ENCODE data around the gene TPM2. TPM values are rescaled to one million over a fixed set of nuclear protein-coding genes. Genes with fewer than 3 reads are reported as not detected.

TPM2 gene
- total RNA-seq, 2 experiments from 2014 or later = 63.1 to 63.5 TPM

- H3K27ac ChIP-seq (ENCODE audit: low read depth in 1 of 2, low read length in 2 of 2) = no peak overlapping the region
- TF ChIP-seq, protein P1, sequence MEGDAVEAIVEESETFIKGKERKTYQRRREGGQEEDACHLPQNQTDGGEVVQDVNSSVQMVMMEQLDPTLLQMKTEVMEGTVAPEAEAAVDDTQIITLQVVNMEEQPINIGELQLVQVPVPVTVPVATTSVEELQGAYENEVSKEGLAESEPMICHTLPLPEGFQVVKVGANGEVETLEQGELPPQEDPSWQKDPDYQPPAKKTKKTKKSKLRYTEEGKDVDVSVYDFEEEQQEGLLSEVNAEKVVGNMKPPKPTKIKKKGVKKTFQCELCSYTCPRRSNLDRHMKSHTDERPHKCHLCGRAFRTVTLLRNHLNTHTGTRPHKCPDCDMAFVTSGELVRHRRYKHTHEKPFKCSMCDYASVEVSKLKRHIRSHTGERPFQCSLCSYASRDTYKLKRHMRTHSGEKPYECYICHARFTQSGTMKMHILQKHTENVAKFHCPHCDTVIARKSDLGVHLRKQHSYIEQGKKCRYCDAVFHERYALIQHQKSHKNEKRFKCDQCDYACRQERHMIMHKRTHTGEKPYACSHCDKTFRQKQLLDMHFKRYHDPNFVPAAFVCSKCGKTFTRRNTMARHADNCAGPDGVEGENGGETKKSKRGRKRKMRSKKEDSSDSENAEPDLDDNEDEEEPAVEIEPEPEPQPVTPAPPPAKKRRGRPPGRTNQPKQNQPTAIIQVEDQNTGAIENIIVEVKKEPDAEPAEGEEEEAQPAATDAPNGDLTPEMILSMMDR (IDR thresholded peaks at IDR 0.05) = no peak
- intact Hi-C loops (cut with DNase I, micrococcal nuclease) = no loop called here
- no peaks in the 10 kb centered on the region for H3K9me3 ChIP-seq (ENCODE audit: control insufficient read depth in 1 of 2, insufficient read depth in 1 of 2, low read length in 2 of 2)
- ChIA-PET CTCF (interaction anchor here (0.5 kb wide), 1 partner anchor 18 kb away, joined by 3 read pairs; no protein-coding TSS in a partner anchor), POLR2A (interaction anchor here (1.0 kb wide), 1 partner anchor 564 kb away, joined by 3 read pairs; the partner anchor contains the start of gene VCP)
- Mint-ChIP-seq H3K27me3 (no peaks in the 10 kb centered on the region), H3K27ac (peak overlapping the region; percentile 60), H3K9me3 (no peaks in the 10 kb centered on the region), H3K36me3 (ENCODE audit: low read depth) (peaks cover 8% of the 10 kb centered on the region), H3K4me3 (no peak overlapping the region), H3K4me1 (ENCODE audit: low read depth) (peaks cover 53% of the 10 kb centered on the region)
- peaks cover 32% of the 10 kb centered on the region for H3K4me1 ChIP-seq (ENCODE audit: insufficient read depth, low read length)
- H3K4me3 ChIP-seq (ENCODE audit: low read length) = no peak overlapping the region
- H3K36me3 ChIP-seq (ENCODE audit: insufficient read depth, low read length) = no peaks in the 10 kb centered on the region
- ATAC-seq (ENCODE audit: poor library complexity) (no peak), DNase-seq (no peak)
- no peaks in the 10 kb centered on the region for H3K27me3 ChIP-seq (ENCODE audit: control insufficient read depth in 1 of 2, insufficient read depth in 2 of 2, low read length in 2 of 2)
These were observed 54.0 kb downstream of the TPM2 start for GRCh38 chr9:35635730-35636129.

Small RNA genes within 50 kb of the gene (microRNA-seq; reads per million reads assigned to microRNA genes)
- gene MIR6852 (ENCODE audit: borderline microRNAs expressed, borderline replicate concordance) (not detected), gene MIR6853 (ENCODE audit: borderline microRNAs expressed, borderline replicate concordance) (not detected)

Other genes with a start within 250 kb of the TPM2 start
- 1 to 10 TPM; 1.6 to 1.8 TPM for gene RUSC2, start 199.8 kb downstream of the TPM2 start, total RNA-seq
- gene TESK1, start 84.7 kb downstream of the TPM2 start, total RNA-seq = 10 to 100 TPM; 18.5 to 18.6 TPM
- gene CD72, start 71.5 kb downstream of the TPM2 start, total RNA-seq = 1 to 10 TPM; 2.3 to 3.6 TPM
- 10 to 100 TPM; 18.4 to 19.2 TPM for gene SIT1, start 39.0 kb downstream of the TPM2 start, total RNA-seq
- gene RMRP, start 31.9 kb downstream of the TPM2 start, total RNA-seq = over 10,000 TPM; 14,857 to 24,615 TPM
- gene CCDC107, start 31.6 kb downstream of the TPM2 start, total RNA-seq = 10 to 100 TPM; 10.2 TPM
- gene ARHGEF39, start 24.7 kb downstream of the TPM2 start, total RNA-seq = under 1 TPM; 0.08 to 0.17 TPM
- not detected for gene CA9, start 16.0 kb downstream of the TPM2 start, total RNA-seq
- 100 to 1,000 TPM; 149 to 151 TPM for gene TLN1, start 42.3 kb upstream of the TPM2 start, total RNA-seq
- gene CREB3, start 42.7 kb upstream of the TPM2 start, total RNA-seq = 10 to 100 TPM; 13.7 to 15.4 TPM
- gene GBA2, start 59.3 kb upstream of the TPM2 start, total RNA-seq = 10 to 100 TPM; 17.3 to 18.6 TPM
- 10 to 100 TPM; 12.6 to 13.1 TPM for gene RGP1, start 59.4 kb upstream of the TPM2 start, total RNA-seq
- not detected for gene MSMP, start 64.4 kb upstream of the TPM2 start, total RNA-seq
- 1 to 10 TPM; 1.2 to 4.2 TPM for gene NPR2, start 101.7 kb upstream of the TPM2 start, total RNA-seq
- gene SPAG8, start 122.3 kb upstream of the TPM2 start, total RNA-seq = 1 to 10 TPM in 1 of 2 experiments, under 1 TPM in 1; 0.81 to 1.3 TPM
- gene HINT2, start 125.1 kb upstream of the TPM2 start, total RNA-seq = 10 to 100 TPM; 10.9 to 12.6 TPM
- gene FAM221B, start 138.8 kb upstream of the TPM2 start, total RNA-seq = not detected
- 1 to 10 TPM; 8.9 to 9.6 TPM for gene TMEM8B, start 139.3 kb upstream of the TPM2 start, total RNA-seq
- gene OR13J1, start 180.5 kb upstream of the TPM2 start, total RNA-seq = not detected
- not detected for gene HRCT1, start 216.3 kb upstream of the TPM2 start, total RNA-seq
- not detected for gene SPAAR, start 219.6 kb upstream of the TPM2 start, total RNA-seq